HepG2 (cell line): ENCODE measurements around the gene SENP6. TPM values are rescaled to one million over a fixed set of nuclear protein-coding genes. Genes with fewer than 3 reads are reported as not detected.

Source experiments
- ATM ChIP-seq: fragments of 450-650 bp; IDR thresholded peaks from 2 replicates; pipeline ENCODE4 v1.7.1; 2017; ENCODE audit warnings: mild to moderate bottlenecking, borderline replicate concordance
- CBX5 ChIP-seq: sonication (generic); formaldehyde crosslinking; IDR thresholded peaks from 2 replicates; pipeline ENCODE4 v1.4.0; 2020; ENCODE audit warnings: missing genetic modification reagents, borderline replicate concordance
- DNMT3B ChIP-seq: conservative IDR thresholded peaks from 2 replicates; pipeline ENCODE4 v1.6.1; 2016; ENCODE audit warnings: missing biosample characterization, control low read depth
- E2F1 ChIP-seq: sonication (generic); formaldehyde crosslinking; IDR thresholded peaks from 2 replicates; pipeline ENCODE4 v1.5.0; 2020; ENCODE audit warnings: missing genetic modification reagents
- ELF4 ChIP-seq: sonication (generic); formaldehyde crosslinking; IDR thresholded peaks from 2 replicates; pipeline ENCODE4 v1.5.0; 2020; ENCODE audit warnings: missing genetic modification reagents, mild to moderate bottlenecking, moderate library complexity, borderline replicate concordance
- FOXC1 ChIP-seq: sonication (generic); formaldehyde crosslinking; IDR thresholded peaks from 2 replicates; pipeline ENCODE4 v1.8.0; 2022; ENCODE audit warnings: mild to moderate bottlenecking, missing genetic modification reagents, borderline replicate concordance
- HMGXB4 ChIP-seq, 2 experiments: sonication (generic) in 1 of 2; formaldehyde crosslinking in 1 of 2; IDR thresholded peaks; 2 replicates each; pipeline versions ENCODE4 v1.4.0 to v1.6.1; 2018 to 2020; ENCODE audit warnings: missing genetic modification reagents in 2 of 2, borderline replicate concordance in 1 of 2, low read depth in 1 of 2, mild to moderate bottlenecking in 1 of 2, missing biosample characterization in 1 of 2
- JARID2 ChIP-seq: sonication (generic); formaldehyde crosslinking; IDR thresholded peaks from 2 replicates; pipeline ENCODE4 v1.8.1; 2023; ENCODE audit warnings: missing genetic modification reagents, inconsistent platforms; ENCODE audit not compliant: insufficient replicate concordance
- KLF12 ChIP-seq: sonication (generic); formaldehyde crosslinking; IDR thresholded peaks from 2 replicates; pipeline ENCODE4 v1.4.0; 2020; ENCODE audit warnings: missing genetic modification reagents, borderline replicate concordance
- NRL ChIP-seq: sonication (generic); formaldehyde crosslinking; IDR thresholded peaks from 2 replicates; pipeline ENCODE4 v1.5.0; 2020; ENCODE audit warnings: missing genetic modification reagents, mild to moderate bottlenecking, moderate library complexity, borderline replicate concordance
- PBX2 ChIP-seq: IDR thresholded peaks from 2 replicates; pipeline ENCODE4 v1.6.1; 2016; ENCODE audit warnings: control low read depth
- RBM39 ChIP-seq: fragments of 200-400 bp; formaldehyde crosslinking; IDR thresholded peaks from one replicate; pipeline ENCODE4 v1.6.1; 2018; ENCODE audit warnings: antibody characterized with exemption, mild to moderate bottlenecking, low read depth, low read length; ENCODE audit not compliant: poor library complexity, severe bottlenecking
- SRSF4 ChIP-seq: fragments of 200-400 bp; formaldehyde crosslinking; IDR thresholded peaks from one replicate; pipeline ENCODE4 v1.6.1; 2018; ENCODE audit warnings: mild to moderate bottlenecking, low read depth, low read length, moderate library complexity; ENCODE audit not compliant: poor library complexity, severe bottlenecking
- TAF15 ChIP-seq: fragments of 200-400 bp; formaldehyde crosslinking; IDR thresholded peaks from one replicate; pipeline ENCODE4 v1.6.1; 2018; ENCODE audit warnings: mild to moderate bottlenecking, low read depth, low read length; ENCODE audit not compliant: poor library complexity, severe bottlenecking
- ZNF17 ChIP-seq: sonication (generic); formaldehyde crosslinking; IDR thresholded peaks from 2 replicates; pipeline ENCODE4 v1.5.0; 2020; ENCODE audit warnings: mild to moderate bottlenecking, missing genetic modification reagents
- ZNF234 ChIP-seq: sonication (generic); formaldehyde crosslinking; conservative IDR thresholded peaks from 2 replicates; pipeline ENCODE4 v1.5.1; 2020; ENCODE audit warnings: mild to moderate bottlenecking, missing genetic modification reagents
- ZNF564 ChIP-seq: sonication (generic); formaldehyde crosslinking; IDR thresholded peaks from 2 replicates; pipeline ENCODE4 v1.8.1; 2023; ENCODE audit warnings: mild to moderate bottlenecking, missing genetic modification reagents
- ZSCAN29 ChIP-seq: sonication (generic); formaldehyde crosslinking; conservative IDR thresholded peaks from 2 replicates; pipeline ENCODE4 v1.4.0; 2020; ENCODE audit warnings: mild to moderate bottlenecking, missing genetic modification reagents
- polyA plus RNA-seq, 8 experiments: library from polyadenylated mRNA; depleted of rRNA in 3 of 8; stranded (reverse) in 7 of 8; unstranded in 1 of 8; fragments of >200 nt; fragmentation: Illumina TruSeq in 4 of 8; extraction: Trizol in 4 of 8; gene quantifications; 2 replicates each; pipeline versions ENCODE4 v1.2.1 to v1.2.3, GENCODE V29; 2011 to 2016; ENCODE audit warnings: low read depth in 4 of 8, missing spikeins in 1 of 8, mixed read lengths in 1 of 8; ENCODE audit not compliant: insufficient read depth in 1 of 8
- total RNA-seq, 5 experiments: library from RNA; depleted of rRNA; stranded (reverse); fragments of >200 nt; fragmentation: Illumina TruSeq; extraction: Trizol; gene quantifications; 2 replicates each; pipeline ENCODE4 v1.2.3, GENCODE V29; 2016; ENCODE audit warnings: low read depth in 1 of 5
- TF ChIP-seq, protein P1 (sequence below): sonication (generic); formaldehyde crosslinking; IDR thresholded peaks from 2 replicates; pipeline ENCODE4; 2020; ENCODE audit warnings: missing genetic modification reagents, mild to moderate bottlenecking, borderline replicate concordance

SENP6 gene
- total and polyA plus RNA-seq, 2 of the 13 experiments (the other 11 are each of a cell fraction or from before 2014, with no cell fraction given): 21.9 to 50.1 TPM

DNA sequence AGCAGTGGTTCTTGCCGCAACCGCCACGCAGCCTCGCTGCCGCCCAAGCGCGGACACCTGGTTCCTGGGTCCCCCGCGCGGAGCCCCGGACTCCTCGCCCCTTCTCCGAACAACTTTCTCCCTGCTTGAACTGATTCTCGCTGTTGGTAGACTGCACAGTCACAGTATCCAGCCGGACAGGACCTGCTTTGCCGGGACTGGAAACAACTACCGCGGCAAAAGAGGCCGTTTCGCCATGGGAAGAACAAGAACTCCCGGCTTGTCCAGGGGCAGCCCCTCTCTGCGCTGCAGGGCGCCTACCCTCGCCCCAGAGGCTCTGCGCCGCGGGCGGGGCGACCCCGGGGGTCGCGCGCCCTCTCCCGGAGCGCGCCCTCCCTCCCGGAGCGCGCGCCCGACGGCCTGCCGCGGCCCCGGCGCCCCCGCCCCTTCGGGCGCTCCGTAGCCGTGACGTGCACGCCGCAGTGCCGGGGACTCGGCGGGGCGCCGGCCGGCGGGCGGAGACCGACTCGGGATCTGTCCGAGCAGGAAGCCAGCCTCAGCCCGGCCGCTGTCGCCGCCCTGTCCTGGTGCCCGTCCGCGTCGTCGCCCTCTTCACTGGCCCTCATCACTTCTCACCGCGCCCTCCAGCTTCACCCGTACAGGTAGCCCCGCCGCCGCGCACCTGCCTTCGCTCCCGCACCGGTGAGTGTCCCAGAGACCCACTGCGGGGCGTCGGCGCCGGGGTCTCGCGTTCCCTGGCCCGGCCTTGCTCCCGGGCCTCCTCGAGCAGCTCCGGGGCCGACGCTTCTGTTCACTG lies 147.3 kb downstream of the SENP6 start, which contains the start of gene MYO6 (continued):
- no peak for TF ChIP-seq ZNF17 (CRISPR knock-in tag)
- no peak for TF ChIP-seq KLF12 (CRISPR knock-in tag)
- no peak for TF ChIP-seq DNMT3B (CRISPR knock-in tag)
- peak; percentile 68 for TF ChIP-seq NRL (CRISPR knock-in tag)
- TF ChIP-seq ZSCAN29 (CRISPR knock-in tag): 0 out of 2 replicates have a peak, but pooled peaks have one; percentile 13
- no peak for TF ChIP-seq PBX2
- no peak for TF ChIP-seq ATM
- peak; percentile 46 to 53; a peak in 3 of 4 replicates for TF ChIP-seq HMGXB4 (CRISPR knock-in tag; IDR thresholded peaks at IDR 0.05; ENCODE audit: borderline replicate concordance in 1 of 2, low read depth in 1 of 2)
- no peak for TF ChIP-seq CBX5 (CRISPR knock-in tag)
- no peak for TF ChIP-seq FOXC1 (CRISPR knock-in tag)
- TF ChIP-seq, protein P1, sequence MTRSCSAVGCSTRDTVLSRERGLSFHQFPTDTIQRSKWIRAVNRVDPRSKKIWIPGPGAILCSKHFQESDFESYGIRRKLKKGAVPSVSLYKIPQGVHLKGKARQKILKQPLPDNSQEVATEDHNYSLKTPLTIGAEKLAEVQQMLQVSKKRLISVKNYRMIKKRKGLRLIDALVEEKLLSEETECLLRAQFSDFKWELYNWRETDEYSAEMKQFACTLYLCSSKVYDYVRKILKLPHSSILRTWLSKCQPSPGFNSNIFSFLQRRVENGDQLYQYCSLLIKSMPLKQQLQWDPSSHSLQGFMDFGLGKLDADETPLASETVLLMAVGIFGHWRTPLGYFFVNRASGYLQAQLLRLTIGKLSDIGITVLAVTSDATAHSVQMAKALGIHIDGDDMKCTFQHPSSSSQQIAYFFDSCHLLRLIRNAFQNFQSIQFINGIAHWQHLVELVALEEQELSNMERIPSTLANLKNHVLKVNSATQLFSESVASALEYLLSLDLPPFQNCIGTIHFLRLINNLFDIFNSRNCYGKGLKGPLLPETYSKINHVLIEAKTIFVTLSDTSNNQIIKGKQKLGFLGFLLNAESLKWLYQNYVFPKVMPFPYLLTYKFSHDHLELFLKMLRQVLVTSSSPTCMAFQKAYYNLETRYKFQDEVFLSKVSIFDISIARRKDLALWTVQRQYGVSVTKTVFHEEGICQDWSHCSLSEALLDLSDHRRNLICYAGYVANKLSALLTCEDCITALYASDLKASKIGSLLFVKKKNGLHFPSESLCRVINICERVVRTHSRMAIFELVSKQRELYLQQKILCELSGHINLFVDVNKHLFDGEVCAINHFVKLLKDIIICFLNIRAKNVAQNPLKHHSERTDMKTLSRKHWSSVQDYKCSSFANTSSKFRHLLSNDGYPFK (CRISPR knock-in tag): no peak
- TF ChIP-seq TAF15: no peak
- no peak for TF ChIP-seq ZNF234 (CRISPR knock-in tag)
- TF ChIP-seq RBM39: peak; percentile 35
- TF ChIP-seq ZNF564 (CRISPR knock-in tag): peak; percentile 50; the same call in 1 of the 2 replicates
- no peak for TF ChIP-seq JARID2 (CRISPR knock-in tag)
- TF ChIP-seq ELF4 (CRISPR knock-in tag): no peak
- TF ChIP-seq E2F1 (CRISPR knock-in tag): no peak; the same call in 1 of the 2 replicates
- no peak for TF ChIP-seq SRSF4
